ENCODE data around the gene STK11IP. TPM values are rescaled to one million over a fixed set of nuclear protein-coding genes. Genes with fewer than 3 reads are reported as not detected.

The STK11IP gene
- total RNA-seq, 2 donors from 2014 or later = 27.3 to 31.1 TPM

- no peak for TF ChIP-seq CTCF (conservative IDR thresholded peaks at IDR 0.05)
- Histone ChIP-seq H3K9me3 (ENCODE audit: control insufficient read depth, low read length) (no peaks in the 10 kb centered on the region), H3K36me3 (ENCODE audit: control insufficient read depth, insufficient read depth, low read length) (peaks cover 13% of the 10 kb centered on the region), H3K9ac (ENCODE audit: extremely low read depth, low read length, poor library complexity, severe bottlenecking) (no peak overlapping the region), H3K27me3 (ENCODE audit: control insufficient read depth, insufficient read depth, low read length, poor library complexity, severe bottlenecking) (no peaks in the 10 kb centered on the region), H3K4me1 (ENCODE audit: control insufficient read depth, insufficient read depth, low read length) (peaks cover 3% of the 10 kb centered on the region), H3K27ac (ENCODE audit: low read depth, low read length) (no peak overlapping the region), H3K4me3 (ENCODE audit: low read length) (no peak overlapping the region)
- H3K27me3 Mint-ChIP-seq (ENCODE audit: insufficient read depth) = peaks cover 2% of the 10 kb centered on the region
- 72 to 79% methylated on average over 17 to 21 of the region's 21 CpGs for WGBS, 2 experiments (ENCODE audit: insufficient coverage in 1 of 2, insufficient read length in 1 of 2)
- no peaks in the 10 kb centered on the region for H3K9me3 Mint-ChIP-seq
- peak overlapping the region; percentile 92 for H3K27ac Mint-ChIP-seq
- H3K4me3 Mint-ChIP-seq = peak overlapping the region; percentile 10
- H3K36me3 Mint-ChIP-seq (ENCODE audit: low read depth) = peaks cover 69% of the 10 kb centered on the region
- H3K4me1 Mint-ChIP-seq = peaks cover 48% of the 10 kb centered on the region
- DNase-seq = peak; percentile 87
These were observed 32.3 kb upstream of the STK11IP start for GRCh38 chr2:219565130-219566080.

- Mint-ChIP-seq H3K9me3 (no peaks in the 10 kb centered on the region), H3K4me1 (peaks cover 37% of the 10 kb centered on the region), H3K4me3 (no peak overlapping the region), H3K27me3 (ENCODE audit: insufficient read depth) (peaks cover 2% of the 10 kb centered on the region), H3K27ac (no peak overlapping the region), H3K36me3 (ENCODE audit: low read depth) (peaks cover 67% of the 10 kb centered on the region)
- no peak for DNase-seq
- Histone ChIP-seq H3K27ac (ENCODE audit: low read depth, low read length) (no peak overlapping the region), H3K27me3 (ENCODE audit: control insufficient read depth, insufficient read depth, low read length, poor library complexity, severe bottlenecking) (no peaks in the 10 kb centered on the region), H3K36me3 (ENCODE audit: control insufficient read depth, insufficient read depth, low read length) (peaks cover 13% of the 10 kb centered on the region), H3K4me3 (ENCODE audit: low read length) (no peak overlapping the region), H3K4me1 (ENCODE audit: control insufficient read depth, insufficient read depth, low read length) (no peaks in the 10 kb centered on the region), H3K9me3 (ENCODE audit: control insufficient read depth, low read length) (no peaks in the 10 kb centered on the region), H3K9ac (ENCODE audit: extremely low read depth, low read length, poor library complexity, severe bottlenecking) (no peak overlapping the region)
- 83 to 94% methylated on average over 10 to 11 of the region's 11 CpGs for WGBS, 2 experiments (ENCODE audit: insufficient coverage in 1 of 2, insufficient read length in 1 of 2)
- TF ChIP-seq CTCF (conservative IDR thresholded peaks at IDR 0.05) = no peak
These were observed 31.0 kb upstream of the STK11IP start for GRCh38 chr2:219566640-219567039.

GRCh38 chr2:219567131-219567530 lies 30.5 kb upstream of the STK11IP start:
- Histone ChIP-seq H3K4me1 (ENCODE audit: control insufficient read depth, insufficient read depth, low read length) (no peaks in the 10 kb centered on the region), H3K27ac (ENCODE audit: low read depth, low read length) (no peak overlapping the region), H3K36me3 (ENCODE audit: control insufficient read depth, insufficient read depth, low read length) (peaks cover 13% of the 10 kb centered on the region), H3K4me3 (ENCODE audit: low read length) (no peak overlapping the region), H3K9me3 (ENCODE audit: control insufficient read depth, low read length) (no peaks in the 10 kb centered on the region), H3K27me3 (ENCODE audit: control insufficient read depth, insufficient read depth, low read length, poor library complexity, severe bottlenecking) (no peaks in the 10 kb centered on the region), H3K9ac (ENCODE audit: extremely low read depth, low read length, poor library complexity, severe bottlenecking) (no peak overlapping the region)
- Mint-ChIP-seq H3K36me3 (ENCODE audit: low read depth) (peaks cover 65% of the 10 kb centered on the region), H3K27ac (no peak overlapping the region), H3K4me1 (peaks cover 36% of the 10 kb centered on the region), H3K9me3 (no peaks in the 10 kb centered on the region), H3K27me3 (ENCODE audit: insufficient read depth) (peaks cover 2% of the 10 kb centered on the region), H3K4me3 (no peak overlapping the region)
- TF ChIP-seq CTCF (conservative IDR thresholded peaks at IDR 0.05) = no peak
- whole genome bisulfite sequencing, 2 experiments (ENCODE audit: insufficient coverage in 1 of 2, insufficient read length in 1 of 2) = 91 to 92% methylated on average over 16 to 18 of the region's 18 CpGs
- no peak for DNase-seq
